OCI-LY7 (cell line): ENCODE data around the gene TAF6L. TPM values are rescaled to one million over a fixed set of nuclear protein-coding genes. Genes with fewer than 3 reads are reported as not detected.

Experiments
- BruUV-seq: library from RNA; stranded (reverse); fragments of 400-500 nt; replicated peaks from 2 replicates; lab custom pipeline; 2021; lab: Mats Ljungman, UMichigan
- CTCF ChIA-PET: fragments of 300-600 bp; sonication (Branson Sonifier 250); formaldehyde crosslinking; loops from one replicate; lab custom pipeline; 2022; ENCODE audit warnings: antibody characterized with exemption; ENCODE audit not compliant: unreplicated experiment; lab: Charles Lee
- POLR2A ChIA-PET: fragments of 300-600 bp; sonication (Branson Sonifier 250); formaldehyde crosslinking; loops from one replicate; lab custom pipeline; 2022; ENCODE audit warnings: antibody characterized with exemption; lab: Charles Lee
- DNase-seq: peaks from one replicate; pipeline ENCODE4 v3.0.0-alpha.2; 2015; ENCODE audit warnings: low spot score
- H2AFZ ChIP-seq: fragments of 200-600 bp; sonication (generic), shearing (Covaris generic); 2 replicates; pipeline ENCODE4 v1.6.1; 2014; ENCODE audit warnings: mild to moderate bottlenecking, antibody characterized with exemption, low read length, moderate library complexity
- H3K27ac ChIP-seq: fragments of 200-600 bp; sonication (generic); 2 replicates; pipeline ENCODE4 v1.5.1; 2014; ENCODE audit warnings: mixed run types, low read depth, mild to moderate bottlenecking, moderate library complexity, low read length, inconsistent platforms; ENCODE audit not compliant: poor library complexity, severe bottlenecking
- H3K36me3 ChIP-seq: fragments of 200-600 bp; sonication (generic); 2 replicates; pipeline ENCODE4 v1.6.1; 2014; ENCODE audit warnings: mild to moderate bottlenecking, antibody characterized with exemption, low read length, moderate library complexity, mixed read lengths; ENCODE audit not compliant: insufficient read depth
- H3K4me1 ChIP-seq: fragments of 200-600 bp; sonication (generic); 2 replicates; pipeline ENCODE4 v1.5.1; 2014; ENCODE audit warnings: mild to moderate bottlenecking, low read length; ENCODE audit not compliant: insufficient read depth, poor library complexity, severe bottlenecking
- H3K4me2 ChIP-seq: fragments of 200-600 bp; sonication (generic); 2 replicates; pipeline ENCODE4 v1.6.1; 2014; ENCODE audit warnings: mild to moderate bottlenecking, low read length
- H3K4me3 ChIP-seq: fragments of 200-600 bp; sonication (generic); 2 replicates; pipeline ENCODE4 v1.5.1; 2014; ENCODE audit warnings: mild to moderate bottlenecking, low read depth, low read length; ENCODE audit not compliant: poor library complexity, severe bottlenecking
- H3K79me2 ChIP-seq: fragments of 200-600 bp; sonication (generic); 2 replicates; pipeline ENCODE4 v1.6.1; 2016; ENCODE audit warnings: low read depth, mild to moderate bottlenecking, low read length, moderate library complexity, mixed read lengths; ENCODE audit not compliant: insufficient read depth
- H3K9me2 ChIP-seq: fragments of 200-600 bp; sonication (generic); 2 replicates; pipeline ENCODE4 v1.6.1; 2016; ENCODE audit warnings: mild to moderate bottlenecking, low read length, mixed read lengths; ENCODE audit not compliant: insufficient read depth
- H3K9me3 ChIP-seq: fragments of 200-600 bp; sonication (generic); 2 replicates; pipeline ENCODE4 v1.6.1; 2014; ENCODE audit warnings: mild to moderate bottlenecking, mixed run types, low read length, mixed read lengths
- H4K20me1 ChIP-seq: fragments of 200-600 bp; sonication (generic); 2 replicates; pipeline ENCODE4 v1.6.1; 2014; ENCODE audit warnings: mild to moderate bottlenecking, antibody characterized with exemption, low read length, moderate library complexity, mixed read lengths; ENCODE audit not compliant: insufficient read depth
- CTCF ChIP-seq: fragments of 200-600 bp; sonication (generic); conservative IDR thresholded peaks from 2 replicates; pipeline ENCODE4 v1.5.1; 2014; ENCODE audit warnings: mild to moderate bottlenecking, antibody characterized with exemption, low read length, moderate library complexity, mixed read lengths
- EZH2phosphoT487 ChIP-seq: fragments of 200-600 bp; sonication (generic); IDR thresholded peaks from 2 replicates; pipeline ENCODE4 v1.6.1; 2018; ENCODE audit warnings: low read depth, borderline replicate concordance, mild to moderate bottlenecking, mixed run types, antibody characterized with exemption, low read length, moderate library complexity, mixed read lengths
- intact Hi-C: fragments of 100-400 bp; cut with micrococcal nuclease; formaldehyde crosslinking; loops from one replicate; pipeline ENCODE4 v1.10.0; 2022; ENCODE audit not compliant: unreplicated experiment
- total RNA-seq, 2 experiments: library from RNA; depleted of rRNA in 1 of 2; stranded (reverse); fragments of >200 nt in 1 of 2; shearing (Covaris generic) in 1 of 2; gene quantifications; 2 replicates each; pipeline ENCODE4 v1.2.3, GENCODE V29; 2014 to 2022

The TAF6L gene
- total RNA-seq, 2 experiments from 2014 or later, result 26.1 to 29.9 TPM

GRCh38 chr11:62726156-62726914 is 44.9 kb upstream of the TAF6L start:
- H3K4me2 ChIP-seq, result peak overlapping the region; percentile 75
- H3K9me3 ChIP-seq, result no peaks in the 10 kb centered on the region
- intact Hi-C loops, result loop anchor here (2.0 to 10.0 kb wide), 6 partner anchors 20 to 132 kb away; partner anchors contain the start of genes BSCL2, GNG3, LBHD1 and TMEM179B
- peak; percentile 37 for DNase-seq
- H3K36me3 ChIP-seq, result peaks cover 58% of the 10 kb centered on the region
- H2AFZ ChIP-seq, result 0 out of 2 replicates have a peak overlapping the region, but pooled peaks have one; percentile 9
- H3K9me2 ChIP-seq, result no peaks in the 10 kb centered on the region
- TF ChIP-seq CTCF (no peak), EZH2phosphoT487 (no peak)
- CTCF ChIA-PET, result interaction anchor here (0.6 kb wide), 1 partner anchor 1082 kb away, joined by 3 read pairs; no protein-coding TSS in a partner anchor
- BruUV-seq, result no TSS peak
- H3K27ac ChIP-seq, result peak overlapping the region; percentile 93
- peaks cover 28% of the 10 kb centered on the region for H3K4me1 ChIP-seq
- POLR2A ChIA-PET, result interaction anchor here (0.6 to 1.9 kb wide), 13 partner anchors 8 to 135 kb away, joined by 3 to 14 read pairs (median 6); partner anchors contain the start of genes POLR2G, TAF6L, TUT1 and ZBTB3
- H4K20me1 ChIP-seq, result peaks cover 35% of the 10 kb centered on the region
- peak overlapping the region; percentile 97 for H3K4me3 ChIP-seq
- H3K79me2 ChIP-seq, result peaks cover 89% of the 10 kb centered on the region

GRCh38 chr11:62726915-62727164 is 44.4 kb upstream of the TAF6L start:
- BruUV-seq, result TSS peak; percentile 60
- DNase-seq, result no peak
- H3K79me2 ChIP-seq, result peaks cover 88% of the 10 kb centered on the region
- H3K36me3 ChIP-seq, result peaks cover 58% of the 10 kb centered on the region
- no peak for TF ChIP-seq EZH2phosphoT487
- no peak for TF ChIP-seq CTCF
- H2AFZ ChIP-seq, result peak overlapping the region; percentile 9; the same call in 1 of the 2 replicates
- no peaks in the 10 kb centered on the region for H3K9me2 ChIP-seq
- peaks cover 35% of the 10 kb centered on the region for H4K20me1 ChIP-seq
- ChIA-PET CTCF (interaction anchor here (0.6 to 1.2 kb wide), 3 partner anchors 10 to 1082 kb away, joined by 3 to 4 read pairs (median 3); no protein-coding TSS in a partner anchor), POLR2A (interaction anchor here (0.8 to 1.9 kb wide), 21 partner anchors 8 to 155 kb away, joined by 3 to 15 read pairs (median 5); partner anchors contain the start of genes B3GAT3, C11orf98, CSKMT and EEF1G)
- peak overlapping the region; percentile 97 for H3K4me3 ChIP-seq
- H3K4me2 ChIP-seq, result peak overlapping the region; percentile 75
- peak overlapping the region; percentile 93 for H3K27ac ChIP-seq
- peaks cover 28% of the 10 kb centered on the region for H3K4me1 ChIP-seq
- intact Hi-C loops, result loop anchor here (1.0 to 10.0 kb wide), 7 partner anchors 20 to 132 kb away; partner anchors contain the start of genes BSCL2, GNG3, LBHD1 and TAF6L
- no peaks in the 10 kb centered on the region for H3K9me3 ChIP-seq
